CD14-positive monocyte (primary cell): ENCODE data around the gene NSD1. TPM values are rescaled to one million over a fixed set of nuclear protein-coding genes. Genes with fewer than 3 reads are reported as not detected.
A peak's percentile ranks its signal among the peaks of the same experiment; 100 is the strongest.

Source experiments
- DNase-seq, 3 donors: peaks; one replicate each; pipeline ENCODE4 v3.0.0-alpha.2; 2011 to 2022
- H2AFZ ChIP-seq: 2 replicates; pipeline ENCODE4 v1.6.0; 2012; ENCODE audit warnings: mild to moderate bottlenecking, low read depth, low read length, inconsistent platforms; ENCODE audit not compliant: insufficient read depth, poor library complexity, severe bottlenecking
- H3K27ac ChIP-seq, 2 donors: 1 replicate in 1 of 2; 2 replicates in 1 of 2; pipeline ENCODE4 v1.5.1; 2012 to 2013; ENCODE audit warnings: low read length in 2 of 2, control low read depth in 1 of 2, inconsistent platforms in 1 of 2, low read depth in 1 of 2, mild to moderate bottlenecking in 1 of 2
- H3K27me3 ChIP-seq, 2 donors: one replicate each; pipeline versions ENCODE4 v1.6.0 to v1.6.1; 2011 to 2013; ENCODE audit warnings: low read length in 2 of 2; ENCODE audit not compliant: control insufficient read depth in 2 of 2, insufficient read depth in 2 of 2
- H3K36me3 ChIP-seq, 2 donors: replicated peaks in 1 of 2; 1 replicate in 1 of 2; 2 replicates in 1 of 2; pipeline versions ENCODE4 v1.5.1 to v1.6.1; 2012 to 2013; ENCODE audit warnings: low read length in 2 of 2, control low read depth in 1 of 2, inconsistent platforms in 1 of 2, mild to moderate bottlenecking in 1 of 2; ENCODE audit not compliant: insufficient read depth in 2 of 2, control insufficient read depth in 1 of 2
- H3K4me1 ChIP-seq, 2 donors: 1 replicate in 1 of 2; 2 replicates in 1 of 2; pipeline versions ENCODE4 v1.5.1 to v1.6.1; 2012 to 2013; ENCODE audit warnings: low read length in 2 of 2, control low read depth in 1 of 2, inconsistent platforms in 1 of 2, mild to moderate bottlenecking in 1 of 2, moderate library complexity in 1 of 2; ENCODE audit not compliant: insufficient read depth in 2 of 2, control insufficient read depth in 1 of 2
- H3K4me2 ChIP-seq: replicated peaks from 2 replicates; pipeline ENCODE3; 2012; ENCODE audit warnings: low read length, moderate library complexity, mild to moderate bottlenecking; ENCODE audit not compliant: poor library complexity, severe bottlenecking; ENCODE audit errors: extremely low read depth
- H3K4me3 ChIP-seq, 3 experiments: fragments of 200-600 bp in 1 of 3; sonication (generic) in 1 of 3; replicated peaks in 1 of 3; 1 replicate in 2 of 3; 2 replicates in 1 of 3; pipeline ENCODE4 v1.5.1; 2011 to 2013; ENCODE audit warnings: low read length in 3 of 3, mild to moderate bottlenecking in 3 of 3, control low read depth in 2 of 3, low read depth in 2 of 3, inconsistent platforms in 1 of 3, moderate library complexity in 1 of 3
- H3K79me2 ChIP-seq: 2 replicates; pipeline ENCODE4 v1.6.0; 2012; ENCODE audit warnings: mild to moderate bottlenecking, control low read depth, inconsistent platforms, low read length, moderate library complexity; ENCODE audit not compliant: insufficient read depth
- H3K9ac ChIP-seq: 2 replicates; pipeline ENCODE4 v1.6.0; 2017; ENCODE audit warnings: low read length, mild to moderate bottlenecking; ENCODE audit not compliant: insufficient read depth, poor library complexity, severe bottlenecking
- H3K9me3 ChIP-seq, 2 donors: replicated peaks in 1 of 2; 1 replicate in 1 of 2; 2 replicates in 1 of 2; pipeline versions ENCODE4 v1.5.1 to v1.6.1; 2012 to 2013; ENCODE audit warnings: low read length in 2 of 2, control low read depth in 1 of 2; ENCODE audit not compliant: control insufficient read depth in 1 of 2, insufficient read depth in 1 of 2
- H4K20me1 ChIP-seq: 2 replicates; pipeline ENCODE4 v1.6.0; 2012; ENCODE audit warnings: mild to moderate bottlenecking, low read length, control low read depth, moderate library complexity; ENCODE audit not compliant: insufficient read depth
- H3K27ac Mint-ChIP-seq, 7 donors: one replicate each; pipeline ENCODE4 v1.8.0; 2020; ENCODE audit warnings: mild to moderate bottlenecking in 7 of 7, mixed read lengths in 7 of 7, moderate library complexity in 6 of 7, inconsistent platforms in 2 of 7
- H3K27me3 Mint-ChIP-seq, 3 donors: one replicate each; pipeline ENCODE4 v1.8.0; 2021 to 2022; ENCODE audit warnings: low read depth in 3 of 3, mild to moderate bottlenecking in 3 of 3, mixed read lengths in 3 of 3, moderate library complexity in 3 of 3, inconsistent platforms in 1 of 3
- H3K36me3 Mint-ChIP-seq, 2 donors: one replicate each; pipeline ENCODE4 v1.8.0; 2020; ENCODE audit warnings: mixed read lengths in 2 of 2, inconsistent platforms in 1 of 2, mild to moderate bottlenecking in 1 of 2
- H3K4me1 Mint-ChIP-seq: one replicate; pipeline ENCODE4 v1.8.0; 2020; ENCODE audit warnings: mild to moderate bottlenecking, mixed read lengths
- H3K4me3 Mint-ChIP-seq, 2 donors: one replicate each; pipeline ENCODE4 v1.8.0; 2020; ENCODE audit warnings: mild to moderate bottlenecking in 2 of 2, mixed read lengths in 2 of 2, moderate library complexity in 1 of 2
- H3K9me3 Mint-ChIP-seq, 7 donors: one replicate each; pipeline ENCODE4 v1.8.0; 2020 to 2022; ENCODE audit warnings: mixed read lengths in 7 of 7, mild to moderate bottlenecking in 6 of 7, moderate library complexity in 6 of 7, inconsistent platforms in 2 of 7
- WGBS: methylation state at CpG from one replicate; pipeline ENCODE4 v1.1.5; 2013; ENCODE audit warnings: missing lambda C conversion rate; ENCODE audit not compliant: insufficient coverage; 5-methylcytosine and 5-hydroxymethylcytosine counted together
- intact Hi-C, 2 donors: fragments of 100-400 bp; cut with micrococcal nuclease; formaldehyde crosslinking; loops; one replicate each; pipeline versions ENCODE4 v1.15.0 to v1.15.1; 2023
- polyA plus RNA-seq, 3 donors: library from polyadenylated mRNA; depleted of rRNA in 1 of 3; unstranded in 2 of 3; stranded (reverse) in 1 of 3; fragments of 300-500 nt in 2 of 3; fragments of >200 nt in 1 of 3; fragmentation: Illumina TruSeq in 2 of 3; gene quantifications; 1 replicate in 2 of 3; 2 replicates in 1 of 3; pipeline ENCODE4 v1.2.3, GENCODE V29; 2012 to 2021
- TF ChIP-seq, protein P1 (sequence below): fragments of 200-600 bp; IDR thresholded peaks from one replicate; pipeline ENCODE4 v1.8.0; 2022; ENCODE audit warnings: antibody characterized with exemption, mild to moderate bottlenecking

NSD1 gene
- polyA plus RNA-seq, 3 donors, result 12.6 to 31.9 (median 19.0) TPM

- DNase-seq, result peak in 1 of 3 donors; percentile 70
- H3K4me1 Mint-ChIP-seq, result peaks cover 84% of the 10 kb centered on the region
- peaks cover 65% of the 10 kb centered on the region for H3K79me2 ChIP-seq
- H3K9ac ChIP-seq, result no peak overlapping the region
- H3K4me3 Mint-ChIP-seq, result peak overlapping the region; percentile 78 to 93
- H4K20me1 ChIP-seq, result peaks cover 39% of the 10 kb centered on the region
- TF ChIP-seq, protein P1, sequence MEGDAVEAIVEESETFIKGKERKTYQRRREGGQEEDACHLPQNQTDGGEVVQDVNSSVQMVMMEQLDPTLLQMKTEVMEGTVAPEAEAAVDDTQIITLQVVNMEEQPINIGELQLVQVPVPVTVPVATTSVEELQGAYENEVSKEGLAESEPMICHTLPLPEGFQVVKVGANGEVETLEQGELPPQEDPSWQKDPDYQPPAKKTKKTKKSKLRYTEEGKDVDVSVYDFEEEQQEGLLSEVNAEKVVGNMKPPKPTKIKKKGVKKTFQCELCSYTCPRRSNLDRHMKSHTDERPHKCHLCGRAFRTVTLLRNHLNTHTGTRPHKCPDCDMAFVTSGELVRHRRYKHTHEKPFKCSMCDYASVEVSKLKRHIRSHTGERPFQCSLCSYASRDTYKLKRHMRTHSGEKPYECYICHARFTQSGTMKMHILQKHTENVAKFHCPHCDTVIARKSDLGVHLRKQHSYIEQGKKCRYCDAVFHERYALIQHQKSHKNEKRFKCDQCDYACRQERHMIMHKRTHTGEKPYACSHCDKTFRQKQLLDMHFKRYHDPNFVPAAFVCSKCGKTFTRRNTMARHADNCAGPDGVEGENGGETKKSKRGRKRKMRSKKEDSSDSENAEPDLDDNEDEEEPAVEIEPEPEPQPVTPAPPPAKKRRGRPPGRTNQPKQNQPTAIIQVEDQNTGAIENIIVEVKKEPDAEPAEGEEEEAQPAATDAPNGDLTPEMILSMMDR, result no peak
- H3K4me2 ChIP-seq, result peak overlapping the region; percentile 88
- no peaks in the 10 kb centered on the region for H3K9me3 ChIP-seq
- H3K36me3 Mint-ChIP-seq, result peaks cover 50 to 64% of the 10 kb centered on the region in 2 donors
- intact Hi-C loops, result loop anchor here (5.0 to 10.0 kb wide), 4 partner anchors 164 to 851 kb away; partner anchors contain the start of genes NHP2 (in 1 of the 2), RNF44 (in 1 of the 2) and TMED9 (in 1 of the 2)
- peaks cover 0 to 5% (median 0%) of the 10 kb centered on the region in 3 donors for H3K27me3 Mint-ChIP-seq
- H3K36me3 ChIP-seq, result peaks cover 29 to 39% of the 10 kb centered on the region in 2 donors
- no peaks in the 10 kb centered on the region for H3K9me3 Mint-ChIP-seq
- H3K27ac Mint-ChIP-seq, result peak overlapping the region; percentile 95 to 98 (median 96)
- no peaks in the 10 kb centered on the region for H3K27me3 ChIP-seq
- H3K4me1 ChIP-seq, result peaks cover 85 to 94% of the 10 kb centered on the region in 2 donors
- H2AFZ ChIP-seq, result no peak overlapping the region
- H3K4me3 ChIP-seq, result peak overlapping the region; percentile 11 to 97 (median 96)
- peak overlapping the region; percentile 74 to 95 for H3K27ac ChIP-seq
- no CpG with 5 or more reads among the region's 2 CpGs for WGBS
Measured at GRCh38 chr5:177300951-177301350, 167.4 kb downstream of the NSD1 start.

DNA sequence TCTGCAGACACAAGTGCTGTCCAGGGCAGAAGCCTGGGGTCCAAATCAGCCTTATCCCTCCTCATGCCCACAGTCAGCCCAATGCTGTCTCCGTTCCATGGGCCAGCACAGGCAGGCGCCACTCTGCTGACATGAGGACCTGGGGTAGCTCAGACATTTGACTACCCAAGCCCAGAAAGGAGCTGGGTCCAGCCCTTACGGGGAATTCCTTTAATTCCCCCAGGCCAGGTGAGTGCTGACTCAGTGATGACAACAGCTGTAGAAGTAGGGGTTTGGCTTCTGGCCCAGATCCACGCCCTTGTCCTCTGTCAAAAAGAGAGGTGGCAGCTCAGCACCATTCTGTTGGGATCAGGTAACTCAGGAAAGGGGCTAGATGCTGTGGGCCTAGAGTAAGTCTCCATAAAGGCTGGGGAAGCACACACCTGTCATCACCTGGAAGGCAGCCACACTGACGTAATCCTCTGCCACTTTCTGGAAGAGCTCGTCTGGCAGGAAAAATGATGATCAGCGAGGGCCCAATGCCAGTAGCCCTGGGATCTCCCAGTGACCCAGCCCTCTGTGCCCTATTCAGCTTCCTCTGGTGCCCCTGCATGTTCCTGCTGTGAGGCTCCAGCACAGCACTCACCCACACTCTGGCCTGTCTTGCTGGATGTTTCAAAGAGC is 168.1 kb downstream of the NSD1 start:
- peaks cover 84% of the 10 kb centered on the region for H3K4me1 Mint-ChIP-seq
- no peak for DNase-seq
- Histone ChIP-seq H3K27ac (peak overlapping the region; percentile 74 to 95), H3K4me3 (peak overlapping the region; percentile 90 to 97 (median 96)), H3K9me3 (no peaks in the 10 kb centered on the region), H3K79me2 (peaks cover 66% of the 10 kb centered on the region), H3K4me1 (peaks cover 85 to 94% of the 10 kb centered on the region in 2 donors), H3K9ac (peak overlapping the region; percentile 80), H3K27me3 (no peaks in the 10 kb centered on the region), H3K36me3 (peaks cover 35 to 46% of the 10 kb centered on the region in 2 donors), H4K20me1 (peaks cover 46% of the 10 kb centered on the region), H2AFZ (no peak overlapping the region), H3K4me2 (peak overlapping the region; percentile 88)
- WGBS, result 85% methylated on average over 4 of the region's 7 CpGs
- peak overlapping the region; percentile 45 to 96 (median 94) for H3K27ac Mint-ChIP-seq
- H3K27me3 Mint-ChIP-seq, result peaks cover 0 to 5% (median 0%) of the 10 kb centered on the region in 3 donors
- TF ChIP-seq, protein P1, result no peak
- H3K36me3 Mint-ChIP-seq, result peaks cover 53 to 66% of the 10 kb centered on the region in 2 donors
- intact Hi-C loops, result loop anchor here (5.0 to 10.0 kb wide), 4 partner anchors 164 to 851 kb away; partner anchors contain the start of genes NHP2 (in 1 of the 2), RNF44 (in 1 of the 2) and TMED9 (in 1 of the 2)
- peaks cover 0 to under 1% (median 0%) of the 10 kb centered on the region in 7 donors for H3K9me3 Mint-ChIP-seq
- H3K4me3 Mint-ChIP-seq, result peak overlapping the region; percentile 93 to 96
